Measurements from ENCODE around the gene DGUOK.

DGUOK gene

GRCh38 chr2:73997813-73998212 lies 71.1 kb downstream of the DGUOK start:
- Histone ChIP-seq H4K8ac (ENCODE audit: low read depth, low read length) (no peak overlapping the region), H3K4me2 (ENCODE audit: insufficient read depth, low read length, poor library complexity, severe bottlenecking) (no peak overlapping the region), H3K9me3 (replicated peaks in 1 of 2; ENCODE audit: control insufficient read depth in 2 of 2, insufficient read depth in 1 of 2, low read depth in 1 of 2, low read length in 2 of 2) (peaks cover 0 to 1% of the 10 kb centered on the region in 2 donors), H2BK120ac (ENCODE audit: low read depth, low read length) (no peak overlapping the region), H3K18ac (ENCODE audit: low read length) (no peak overlapping the region), H2BK5ac (ENCODE audit: low read length) (no peak overlapping the region), H4K91ac (ENCODE audit: low read depth, low read length, poor library complexity) (no peak overlapping the region), H3K79me1 (ENCODE audit: low read depth, low read length) (peaks cover 2% of the 10 kb centered on the region), H3K27me3 (ENCODE audit: control insufficient read depth in 3 of 3, insufficient read depth in 3 of 3, low read depth in 1 of 3, low read length in 3 of 3) (peaks cover 0 to 2% (median 0%) of the 10 kb centered on the region in 3 experiments), H3K23ac (ENCODE audit: low read depth, low read length, poor library complexity) (no peak overlapping the region), H3K4me3 (ENCODE audit: low read length in 2 of 2) (no peak overlapping the region), H3K14ac (ENCODE audit: low read length) (no peak overlapping the region), H3K27ac (replicated peaks; ENCODE audit: low read length) (no peak overlapping the region), H2BK12ac (ENCODE audit: low read length) (no peak overlapping the region), H3K9ac (ENCODE audit: low read depth, low read length, poor library complexity) (no peak overlapping the region), H3K36me3 (replicated peaks in 1 of 2; ENCODE audit: control insufficient read depth in 2 of 2, insufficient read depth in 2 of 2, low read length in 2 of 2) (peaks cover 0 to 20% of the 10 kb centered on the region in 2 donors), H2AK5ac (ENCODE audit: low read depth, low read length) (no peak overlapping the region), H2BK15ac (ENCODE audit: low read length) (no peak overlapping the region), H3K4ac (ENCODE audit: low read length) (no peak overlapping the region), H2AFZ (ENCODE audit: low read length) (no peak overlapping the region), H3K4me1 (ENCODE audit: control insufficient read depth in 2 of 2, insufficient read depth in 1 of 2, low read depth in 1 of 2, low read length in 2 of 2) (peaks cover 32 to 52% of the 10 kb centered on the region in 2 donors)
- DNase-seq (ENCODE audit: low spot score): no peak
- WGBS, 2 donors (ENCODE audit: extremely low coverage in 2 of 2, insufficient read length in 2 of 2, insufficient replicate concordance in 1 of 2): no CpG with 5 or more reads among the region's 6 CpGs

- no peak overlapping the region for H3K18ac ChIP-seq (ENCODE audit: low read length)
- no peak overlapping the region for H3K4me3 ChIP-seq (ENCODE audit: low read length in 2 of 2)
- peaks cover 0 to 2% (median 0%) of the 10 kb centered on the region in 3 experiments for H3K27me3 ChIP-seq (ENCODE audit: control insufficient read depth in 3 of 3, insufficient read depth in 3 of 3, low read depth in 1 of 3, low read length in 3 of 3)
- H2AFZ ChIP-seq (ENCODE audit: low read length): no peak overlapping the region
- no peak overlapping the region for H2BK12ac ChIP-seq (ENCODE audit: low read length)
- no peak overlapping the region for H3K23ac ChIP-seq (ENCODE audit: low read depth, low read length, poor library complexity)
- no peak overlapping the region for H3K4me2 ChIP-seq (ENCODE audit: insufficient read depth, low read length, poor library complexity, severe bottlenecking)
- no peak overlapping the region for H4K8ac ChIP-seq (ENCODE audit: low read depth, low read length)
- WGBS, 2 donors (ENCODE audit: extremely low coverage in 2 of 2, insufficient read length in 2 of 2, insufficient replicate concordance in 1 of 2): no CpG with 5 or more reads among the region's 8 CpGs
- no peak overlapping the region for H3K9ac ChIP-seq (ENCODE audit: low read depth, low read length, poor library complexity)
- no peak overlapping the region for H3K4ac ChIP-seq (ENCODE audit: low read length)
- H3K9me3 ChIP-seq (replicated peaks in 1 of 2; ENCODE audit: control insufficient read depth in 2 of 2, insufficient read depth in 1 of 2, low read depth in 1 of 2, low read length in 2 of 2): no peaks in the 10 kb centered on the region
- H2AK5ac ChIP-seq (ENCODE audit: low read depth, low read length): no peak overlapping the region
- H2BK120ac ChIP-seq (ENCODE audit: low read depth, low read length): no peak overlapping the region
- no peak for DNase-seq (ENCODE audit: low spot score)
- H4K91ac ChIP-seq (ENCODE audit: low read depth, low read length, poor library complexity): no peak overlapping the region
- no peak overlapping the region for H3K27ac ChIP-seq (replicated peaks; ENCODE audit: low read length)
- H3K4me1 ChIP-seq (ENCODE audit: control insufficient read depth in 2 of 2, insufficient read depth in 1 of 2, low read depth in 1 of 2, low read length in 2 of 2): peaks cover 32 to 52% of the 10 kb centered on the region in 2 donors
- peaks cover 0 to 14% of the 10 kb centered on the region in 2 donors for H3K36me3 ChIP-seq (replicated peaks in 1 of 2; ENCODE audit: control insufficient read depth in 2 of 2, insufficient read depth in 2 of 2, low read length in 2 of 2)
- no peak overlapping the region for H3K14ac ChIP-seq (ENCODE audit: low read length)
- peaks cover 2% of the 10 kb centered on the region for H3K79me1 ChIP-seq (ENCODE audit: low read depth, low read length)
- no peak overlapping the region for H2BK15ac ChIP-seq (ENCODE audit: low read length)
- no peak overlapping the region for H2BK5ac ChIP-seq (ENCODE audit: low read length)
Measured at GRCh38 chr2:73998451-73998850, 71.8 kb downstream of the DGUOK start.

GRCh38 chr2:73998933-73999332 lies 72.3 kb downstream of the DGUOK start:
- H3K4me1 ChIP-seq (ENCODE audit: control insufficient read depth in 2 of 2, insufficient read depth in 1 of 2, low read depth in 1 of 2, low read length in 2 of 2): peaks cover 35 to 54% of the 10 kb centered on the region in 2 donors
- H4K8ac ChIP-seq (ENCODE audit: low read depth, low read length): no peak overlapping the region
- H3K4ac ChIP-seq (ENCODE audit: low read length): no peak overlapping the region
- H3K27me3 ChIP-seq (ENCODE audit: control insufficient read depth in 3 of 3, insufficient read depth in 3 of 3, low read depth in 1 of 3, low read length in 3 of 3): peaks cover 0 to 2% (median 0%) of the 10 kb centered on the region in 3 experiments
- H3K23ac ChIP-seq (ENCODE audit: low read depth, low read length, poor library complexity): no peak overlapping the region
- H3K9ac ChIP-seq (ENCODE audit: low read depth, low read length, poor library complexity): no peak overlapping the region
- H3K14ac ChIP-seq (ENCODE audit: low read length): no peak overlapping the region
- no peaks in the 10 kb centered on the region for H3K9me3 ChIP-seq (replicated peaks in 1 of 2; ENCODE audit: control insufficient read depth in 2 of 2, insufficient read depth in 1 of 2, low read depth in 1 of 2, low read length in 2 of 2)
- no peak overlapping the region for H2AFZ ChIP-seq (ENCODE audit: low read length)
- H3K27ac ChIP-seq (replicated peaks; ENCODE audit: low read length): no peak overlapping the region
- H4K91ac ChIP-seq (ENCODE audit: low read depth, low read length, poor library complexity): no peak overlapping the region
- H2BK12ac ChIP-seq (ENCODE audit: low read length): no peak overlapping the region
- H2BK5ac ChIP-seq (ENCODE audit: low read length): no peak overlapping the region
- H3K79me1 ChIP-seq (ENCODE audit: low read depth, low read length): peaks cover 2% of the 10 kb centered on the region
- H3K18ac ChIP-seq (ENCODE audit: low read length): no peak overlapping the region
- H3K36me3 ChIP-seq (replicated peaks in 1 of 2; ENCODE audit: control insufficient read depth in 2 of 2, insufficient read depth in 2 of 2, low read length in 2 of 2): peaks cover 0 to 9% of the 10 kb centered on the region in 2 donors
- H2BK120ac ChIP-seq (ENCODE audit: low read depth, low read length): no peak overlapping the region
- H2AK5ac ChIP-seq (ENCODE audit: low read depth, low read length): no peak overlapping the region
- H3K4me2 ChIP-seq (ENCODE audit: insufficient read depth, low read length, poor library complexity, severe bottlenecking): no peak overlapping the region
- no peak for DNase-seq (ENCODE audit: low spot score)
- no CpG with 5 or more reads among the region's 4 CpGs for WGBS, 2 donors (ENCODE audit: extremely low coverage in 2 of 2, insufficient read length in 2 of 2, insufficient replicate concordance in 1 of 2)
- no peak overlapping the region for H3K4me3 ChIP-seq (ENCODE audit: low read length in 2 of 2)
- H2BK15ac ChIP-seq (ENCODE audit: low read length): no peak overlapping the region

GRCh38 chr2:73999881-74000597 lies 73.4 kb downstream of the DGUOK start:
- Histone ChIP-seq H2AK5ac (ENCODE audit: low read depth, low read length) (peak overlapping the region; percentile 83), H4K91ac (ENCODE audit: low read depth, low read length, poor library complexity) (no peak overlapping the region), H3K4ac (ENCODE audit: low read length) (no peak overlapping the region), H3K36me3 (replicated peaks in 1 of 2; ENCODE audit: control insufficient read depth in 2 of 2, insufficient read depth in 2 of 2, low read length in 2 of 2) (peaks cover 0 to 17% of the 10 kb centered on the region in 2 donors), H2BK12ac (ENCODE audit: low read length) (no peak overlapping the region), H3K9me3 (replicated peaks in 1 of 2; ENCODE audit: control insufficient read depth in 2 of 2, insufficient read depth in 1 of 2, low read depth in 1 of 2, low read length in 2 of 2) (no peaks in the 10 kb centered on the region), H3K4me2 (ENCODE audit: insufficient read depth, low read length, poor library complexity, severe bottlenecking) (no peak overlapping the region), H2BK5ac (ENCODE audit: low read length) (peak overlapping the region; percentile 21), H3K27ac (replicated peaks; ENCODE audit: low read length) (no peak overlapping the region), H4K8ac (ENCODE audit: low read depth, low read length) (no peak overlapping the region), H2AFZ (ENCODE audit: low read length) (no peak overlapping the region), H3K18ac (ENCODE audit: low read length) (peak overlapping the region; percentile 81), H3K4me3 (ENCODE audit: low read length in 2 of 2) (no peak overlapping the region), H3K9ac (ENCODE audit: low read depth, low read length, poor library complexity) (peak overlapping the region; percentile 50), H2BK120ac (ENCODE audit: low read depth, low read length) (no peak overlapping the region), H3K23ac (ENCODE audit: low read depth, low read length, poor library complexity) (no peak overlapping the region), H2BK15ac (ENCODE audit: low read length) (peak overlapping the region; percentile 51), H3K79me1 (ENCODE audit: low read depth, low read length) (peaks cover 4% of the 10 kb centered on the region), H3K14ac (ENCODE audit: low read length) (peak overlapping the region; percentile 27), H3K4me1 (ENCODE audit: control insufficient read depth in 2 of 2, insufficient read depth in 1 of 2, low read depth in 1 of 2, low read length in 2 of 2) (peaks cover 45 to 60% of the 10 kb centered on the region in 2 donors), H3K27me3 (ENCODE audit: control insufficient read depth in 3 of 3, insufficient read depth in 3 of 3, low read depth in 1 of 3, low read length in 3 of 3) (peaks cover 0 to 11% (median 0%) of the 10 kb centered on the region in 3 experiments)
- DNase-seq (ENCODE audit: low spot score): no peak
- WGBS, 2 donors (ENCODE audit: extremely low coverage in 2 of 2, insufficient read length in 2 of 2, insufficient replicate concordance in 1 of 2): no CpG with 5 or more reads among the region's 10 CpGs
